ENCODE data around the gene MATN4.

MATN4 gene

DNA sequence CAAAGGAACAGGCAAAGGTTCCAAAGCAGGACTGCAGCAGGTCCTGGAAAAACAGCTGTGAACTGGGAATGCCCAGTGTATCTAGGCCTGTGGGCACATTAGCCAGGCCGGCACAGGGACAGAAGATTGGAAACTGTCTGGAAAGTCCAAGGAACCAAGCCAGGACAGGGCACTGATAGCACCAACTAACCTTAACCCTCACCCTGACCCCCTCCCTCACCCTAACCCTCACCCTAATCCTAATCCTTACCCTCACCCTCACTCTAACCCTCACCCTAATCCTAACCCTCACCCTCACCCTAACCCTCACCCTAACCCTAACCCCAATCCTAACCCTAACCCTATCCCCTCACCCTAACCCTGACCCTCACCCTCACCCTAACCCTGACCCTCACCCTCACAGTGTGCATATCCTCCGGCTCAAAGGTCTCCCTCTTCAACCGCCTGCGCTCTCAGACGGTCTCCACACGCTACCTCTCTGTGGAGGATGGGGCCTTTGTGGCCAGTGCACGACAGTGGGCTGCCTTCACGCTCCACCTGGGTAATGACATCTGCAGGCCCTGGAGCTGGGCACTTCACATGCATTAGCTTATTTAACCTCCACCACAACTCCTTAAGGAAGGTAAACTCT, 5.1 kb upstream of the MATN4 start:
- no peak for DNase-seq

DNA sequence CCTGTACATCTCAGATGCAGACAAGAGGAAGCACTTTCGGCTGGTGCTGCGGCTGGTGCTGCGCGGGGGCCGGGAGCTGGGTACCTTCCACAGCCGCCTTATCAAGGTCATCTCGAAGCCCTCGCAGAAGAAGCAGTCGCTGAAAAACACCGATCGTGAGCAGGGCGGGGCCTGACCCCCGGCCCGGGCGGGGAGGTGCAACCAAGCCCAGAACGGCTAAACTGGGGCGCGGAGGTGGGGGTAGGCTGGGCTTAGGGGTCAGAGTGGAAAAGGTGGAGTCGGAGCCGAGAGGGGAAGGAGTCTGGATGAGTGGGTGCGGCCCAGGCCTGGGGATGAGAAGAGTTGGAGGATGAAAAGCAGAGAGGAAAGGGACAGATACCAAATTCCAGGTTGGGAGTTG, 4.1 kb upstream of the MATN4 start:
- DNase-seq: no peak

DNA sequence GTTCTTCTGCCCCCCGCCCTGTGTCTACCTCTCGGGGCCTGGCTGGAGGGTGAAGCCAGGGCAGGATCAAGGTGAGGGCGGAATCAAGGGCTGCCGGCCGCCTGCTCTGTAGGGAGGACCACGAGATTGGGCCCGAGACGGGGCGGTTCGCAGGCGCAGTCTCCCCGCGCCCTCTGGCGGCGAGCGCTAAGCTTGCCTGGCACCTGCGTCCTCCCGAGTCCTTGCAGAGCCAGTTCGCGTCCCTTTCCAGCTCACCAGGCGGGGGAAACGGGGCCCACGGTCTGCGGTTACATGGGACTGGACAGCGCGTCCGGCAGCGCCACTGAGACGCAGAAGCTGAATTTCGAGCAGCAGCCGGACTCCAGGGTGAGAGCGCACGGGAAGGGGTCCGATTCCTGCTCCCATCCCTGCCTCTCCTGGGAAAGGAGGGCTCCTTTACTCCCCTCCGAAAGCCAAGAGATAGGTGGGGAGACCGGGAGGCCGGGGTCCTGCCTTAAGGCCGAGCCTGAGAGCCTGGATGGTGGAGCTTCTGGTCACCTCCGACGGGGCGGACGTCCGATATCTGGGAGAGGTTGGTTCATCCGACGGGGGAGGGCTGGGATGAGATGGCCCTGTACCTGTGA, 3.6 kb upstream of the MATN4 start:
- peak; percentile 47 to 60 for DNase-seq

- DNase-seq: no peak
Observed at GRCh38 chr20:45309075-45309474, 976 bp upstream of the MATN4 start.

DNA sequence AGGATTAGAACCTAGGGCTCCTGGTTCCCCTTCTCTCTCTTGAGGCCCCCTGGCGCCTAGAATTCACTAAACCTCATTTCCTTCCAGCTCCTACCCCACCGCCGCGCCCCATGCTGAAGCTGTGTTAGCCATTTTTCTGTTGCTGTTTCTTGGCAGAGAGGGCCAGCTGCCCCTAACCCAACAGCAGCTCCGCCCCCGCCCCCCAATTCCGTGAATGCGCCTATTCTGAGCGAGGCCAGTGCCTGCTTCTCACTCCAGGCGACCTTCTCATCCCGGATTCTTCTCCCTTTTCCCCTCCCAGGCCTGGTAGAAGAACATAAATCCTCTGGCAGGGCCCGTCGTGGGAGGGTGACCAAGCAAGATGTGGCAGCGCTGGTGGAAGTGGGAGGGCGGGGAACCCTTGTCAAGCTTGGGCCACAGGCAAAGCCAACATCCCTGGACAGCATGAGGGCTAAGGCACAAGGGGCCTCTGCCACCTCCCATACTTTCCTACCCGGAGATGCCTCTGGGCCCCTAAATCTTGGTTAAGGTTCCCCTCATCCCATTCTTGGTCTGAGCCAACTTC, 941 bp downstream of the MATN4 start:
- no peak for DNase-seq

- peak in 1 of 2 donors; percentile 22 for DNase-seq
Observed at GRCh38 chr20:45306431-45306982, 1.6 kb downstream of the MATN4 start, which contains the start of gene RBPJL. TSS of gene RBPJL (plus strand) at chr20:45306840. CDS start at chr20:45306923, 83 bp downstream.

DNA sequence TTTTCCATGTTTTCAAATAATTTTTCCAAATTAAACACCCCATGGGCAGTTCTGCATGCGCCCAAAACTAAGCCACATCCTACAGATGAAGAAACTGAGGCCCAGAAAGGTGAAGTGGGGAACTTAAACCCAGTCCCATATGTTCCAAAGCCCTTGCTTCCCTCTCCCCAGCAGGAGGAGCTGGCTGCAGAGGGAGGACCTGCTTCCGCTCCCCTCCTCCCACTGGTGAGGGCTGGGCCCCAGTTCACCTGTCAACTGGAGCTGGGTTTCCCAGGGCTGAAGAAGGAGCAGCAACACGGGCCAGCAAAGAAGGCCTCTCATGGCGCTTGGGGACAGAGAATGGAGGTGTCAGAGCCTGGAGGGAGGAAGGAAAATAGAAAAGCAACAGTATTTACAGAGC, 2.8 kb downstream of the MATN4 start:
- no peak for DNase-seq

DNA sequence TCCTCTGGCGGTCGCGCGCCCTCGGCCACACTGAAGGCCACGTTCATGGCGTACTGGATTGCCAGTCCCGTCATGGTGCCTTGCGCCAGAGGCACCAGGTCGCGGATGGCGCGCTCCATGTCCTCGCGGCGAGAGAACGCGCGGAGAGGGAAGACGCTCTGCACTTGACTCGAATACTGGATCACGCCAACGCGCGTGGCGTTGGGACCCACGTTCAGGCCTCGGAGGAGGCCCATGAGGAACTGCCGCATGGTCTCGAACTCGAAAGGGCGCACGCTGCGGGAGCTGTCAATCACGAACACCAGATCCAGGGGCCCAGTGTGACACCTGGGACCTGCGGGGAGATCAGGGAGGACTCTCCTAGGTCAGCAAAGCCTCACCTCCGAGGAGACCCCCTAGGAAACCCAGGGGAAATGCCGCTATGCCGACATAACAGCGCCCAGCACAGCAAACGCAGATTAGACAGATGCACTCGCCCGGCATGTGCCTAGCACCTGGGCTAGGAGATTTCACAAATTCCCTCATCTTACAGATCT, 3.6 kb downstream of the MATN4 start:
- DNase-seq: no peak

DNA sequence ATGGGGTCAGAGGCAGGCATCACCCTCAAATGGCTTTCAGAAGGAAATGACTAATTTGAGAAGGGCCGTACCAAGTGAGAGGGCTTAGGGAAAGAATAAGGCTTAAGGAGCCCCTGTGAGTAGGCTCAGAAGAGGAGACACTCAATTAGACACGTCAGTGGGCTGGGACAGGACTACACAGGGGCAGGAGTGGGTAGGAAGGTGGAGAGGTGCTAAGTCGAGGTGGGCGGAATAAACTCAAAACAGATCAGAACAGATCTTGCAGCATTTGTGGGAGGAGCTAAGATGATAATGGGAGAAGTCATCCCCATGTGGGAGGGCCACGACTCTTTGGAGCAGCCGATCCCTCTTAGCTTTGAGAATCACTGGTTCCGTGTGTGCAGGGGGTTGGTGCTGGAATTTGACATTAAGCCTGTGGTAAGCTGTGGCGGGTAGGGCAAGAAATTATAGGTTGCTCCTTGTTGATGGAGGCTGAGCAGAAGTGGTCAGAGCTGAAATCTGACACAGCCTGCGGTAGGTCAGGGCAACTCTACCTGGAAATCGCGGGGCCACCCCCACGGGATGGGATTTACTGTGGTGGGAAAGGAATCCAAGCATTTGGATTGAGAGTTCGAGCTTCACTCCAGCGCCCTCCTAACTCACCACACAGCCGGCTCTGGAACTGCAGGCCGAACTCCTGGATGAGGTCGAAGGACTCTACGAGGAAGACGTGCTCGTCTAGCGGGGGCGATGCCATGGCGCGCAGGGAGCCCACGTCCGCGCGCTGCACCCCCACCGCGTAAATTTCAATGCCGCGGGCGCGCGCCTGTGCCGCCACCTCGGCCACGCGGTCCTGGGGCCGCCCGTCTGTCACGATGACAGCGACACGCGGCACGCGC, 4.3 kb downstream of the MATN4 start:
- no peak for DNase-seq

DNA sequence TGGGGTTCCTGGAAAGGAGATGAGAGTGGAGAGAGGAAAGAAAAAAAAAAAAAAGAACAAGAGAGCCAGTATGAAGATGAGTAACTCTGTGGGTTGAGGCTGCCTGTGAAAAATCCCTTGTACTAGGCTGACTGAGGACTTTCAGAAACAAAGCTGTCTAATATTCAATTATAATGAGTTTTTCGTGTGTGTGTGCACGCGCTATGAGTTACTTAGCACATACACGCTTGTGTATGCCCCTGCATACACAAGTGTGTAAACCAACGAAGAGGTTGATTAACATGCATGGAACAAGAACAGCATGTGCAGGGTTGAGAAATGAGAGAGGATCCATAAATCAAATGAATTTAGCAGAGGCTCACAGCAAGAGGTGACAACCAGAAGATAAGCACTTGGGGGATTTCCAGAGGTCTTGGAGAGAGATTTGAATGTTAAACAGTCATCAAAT, 6.3 kb downstream of the MATN4 start:
- DNase-seq: no peak

DNA sequence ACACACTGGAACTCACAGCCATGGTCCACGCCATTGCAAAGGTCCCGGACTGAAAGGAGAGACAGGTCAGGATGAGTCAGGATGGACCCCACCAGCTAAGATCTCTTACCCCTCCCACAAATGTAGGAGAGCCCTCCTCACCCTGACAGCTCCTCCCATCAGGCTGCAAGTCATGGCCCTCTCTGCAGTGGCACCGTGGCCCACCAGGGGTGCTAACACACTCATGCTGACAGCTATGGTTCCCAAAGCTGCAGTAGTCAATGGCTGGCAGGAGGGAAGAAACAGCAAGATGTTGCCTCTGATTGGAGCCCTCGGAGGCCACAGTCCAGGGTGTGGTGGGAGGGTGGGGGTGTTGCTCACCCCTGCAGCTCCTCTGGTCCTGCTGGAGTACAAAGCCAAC, 7.1 kb downstream of the MATN4 start:
- no peak for DNase-seq

DNA sequence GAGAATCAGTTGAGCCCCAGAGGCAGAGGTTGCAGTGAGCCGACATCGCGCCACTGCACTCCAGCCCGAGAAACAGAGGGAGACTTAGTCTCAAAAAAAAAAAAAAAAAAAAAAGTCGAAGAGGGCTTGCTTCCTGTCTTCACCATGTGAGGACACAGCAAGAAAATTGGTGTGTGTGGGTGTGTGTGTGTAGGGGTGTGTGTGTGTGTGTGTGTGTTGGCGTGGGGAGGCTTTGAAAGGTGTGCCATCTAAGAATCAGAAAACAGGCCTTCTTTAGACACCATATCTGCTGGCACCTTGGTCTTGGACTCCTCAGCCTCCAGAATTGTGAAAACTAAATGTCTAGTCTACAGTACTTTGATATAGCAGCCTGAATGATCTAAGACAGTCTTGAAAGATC, 8.3 kb downstream of the MATN4 start:
- DNase-seq: no peak

DNA sequence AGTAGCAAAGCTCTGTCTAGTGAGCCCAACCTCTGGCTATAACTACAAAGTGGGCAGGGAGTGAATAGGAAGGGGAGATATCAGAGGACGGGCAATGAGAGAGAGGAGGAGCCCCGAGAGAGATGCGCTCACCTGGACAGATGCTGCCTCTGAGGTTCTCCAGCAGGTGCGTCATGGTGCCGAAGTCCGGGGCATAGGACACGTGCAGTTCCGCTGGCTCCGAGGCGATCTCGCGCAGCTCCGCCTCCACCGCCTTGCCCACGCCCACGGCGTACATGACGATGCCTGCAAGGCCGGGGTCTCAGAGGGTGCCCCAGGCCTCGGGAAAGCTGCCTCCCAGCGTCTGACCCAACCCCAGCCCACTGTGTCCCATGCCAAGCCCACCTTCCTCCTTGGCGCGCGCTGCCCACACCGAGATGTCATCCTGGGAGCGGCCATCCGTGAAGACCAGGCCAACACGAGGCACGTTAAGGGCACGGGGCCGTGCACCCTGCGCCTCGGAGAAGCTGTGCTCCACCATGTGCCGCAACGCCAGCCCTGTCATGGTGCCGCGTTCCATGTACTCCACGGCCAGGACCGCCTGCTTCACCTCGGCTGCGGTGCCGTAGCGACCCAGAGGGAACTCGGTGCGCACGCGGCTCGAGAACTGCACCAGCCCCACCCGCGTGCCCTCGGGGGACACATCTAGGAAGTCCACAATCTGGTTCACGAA, 10.2 kb downstream of the MATN4 start:
- DNase-seq: no peak

GRCh38 chr20:45294659-45295058, 13.4 kb downstream of the MATN4 start:
- DNase-seq: no peak

- DNase-seq: no peak
Observed at GRCh38 chr20:45294003-45294368, 14.1 kb downstream of the MATN4 start.

GRCh38 chr20:45293041-45294002, 14.8 kb downstream of the MATN4 start:
- peak; percentile 67 to 75 for DNase-seq

DNA sequence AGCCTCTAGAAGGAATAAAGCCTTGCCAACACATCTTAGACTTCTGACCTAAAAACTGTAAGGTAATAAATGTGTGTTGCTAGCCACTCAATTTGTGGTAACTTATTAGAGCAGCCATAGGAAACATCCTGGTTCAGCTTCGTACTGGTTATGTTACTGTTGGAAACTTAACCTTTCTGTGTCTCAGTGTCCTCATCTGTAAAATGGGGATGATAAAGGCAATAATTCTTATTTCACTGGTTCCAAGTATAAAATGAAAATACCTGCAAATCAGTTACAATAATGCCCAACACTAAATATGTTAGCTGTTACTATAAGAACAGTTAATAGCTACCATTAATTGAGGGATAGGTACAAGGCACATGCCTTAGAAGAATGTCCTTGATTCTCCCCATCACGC, 15.8 kb downstream of the MATN4 start:
- no peak for DNase-seq

GRCh38 chr20:45291526-45291925, 16.6 kb downstream of the MATN4 start:
- DNase-seq: no peak

GRCh38 chr20:45290677-45291355, 17.3 kb downstream of the MATN4 start:
- peak; percentile 64 to 70 for DNase-seq

DNA sequence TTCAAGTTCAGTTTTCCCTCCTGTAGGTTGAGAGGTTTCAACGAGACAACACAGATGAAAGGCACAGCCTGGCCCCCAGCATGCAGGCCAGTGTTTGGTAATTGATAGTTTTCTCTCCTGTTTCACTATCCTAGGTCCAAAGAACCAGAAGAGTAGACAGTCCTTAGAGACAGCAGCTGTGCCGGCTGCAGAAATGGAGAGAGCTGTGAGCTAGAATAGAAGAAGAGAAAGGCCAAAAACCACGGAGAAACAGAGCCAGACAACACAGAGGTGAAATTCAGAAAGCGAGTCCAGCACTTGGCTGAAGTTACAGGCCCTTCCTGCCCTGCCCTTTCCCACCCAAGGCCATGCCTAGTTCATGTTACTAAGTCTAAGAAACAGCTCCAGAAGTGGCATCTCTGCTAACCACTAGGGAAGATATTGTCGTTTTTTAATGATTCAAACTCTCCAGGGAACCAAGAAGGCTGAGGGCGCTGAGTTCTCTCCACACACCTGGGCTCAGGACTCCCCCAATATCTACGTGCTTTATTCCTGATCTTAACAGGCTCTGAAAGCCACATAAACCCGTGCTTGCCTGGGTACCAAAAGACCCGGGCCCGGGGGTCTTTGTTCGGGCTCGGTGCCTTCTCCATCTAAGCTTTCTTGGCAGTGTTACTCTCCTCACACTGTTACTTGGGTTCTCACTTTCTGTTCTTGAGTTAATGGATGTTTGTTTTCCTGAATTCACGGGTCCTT, 18.0 kb downstream of the MATN4 start:
- DNase-seq: no peak
